Ecto neural progenitor cell (in vitro differentiated cells): ENCODE measurements around the gene FTO.

ENCODE experiments used
- DNase-seq: peaks from one replicate; pipeline ENCODE4 v3.0.0-alpha.2; 2018; ENCODE audit warnings: low spot score

The FTO gene

GRCh38 chr16:53937161-53937880, 233.4 kb downstream of the FTO start:
- DNase-seq, result peak; percentile 72

DNA sequence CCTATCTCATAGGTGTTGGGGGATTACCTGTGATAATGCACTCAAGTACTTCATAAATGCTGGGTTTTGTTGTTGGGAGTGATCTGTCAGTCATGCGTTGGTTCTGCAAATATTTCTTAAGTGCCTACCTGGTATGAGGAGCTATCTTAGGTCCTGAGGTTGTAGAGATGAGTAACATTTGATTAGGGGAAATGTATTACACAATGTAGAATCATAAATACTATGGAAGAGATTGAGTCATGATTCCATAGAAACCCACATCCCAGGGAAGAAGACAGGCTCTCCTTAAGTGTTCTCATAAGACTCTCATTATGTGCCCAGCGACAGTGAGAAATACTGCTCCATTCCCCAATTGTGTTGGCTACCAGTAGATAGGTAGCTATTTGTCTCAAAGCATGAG, 240.1 kb downstream of the FTO start:
- DNase-seq, result no peak

DNA sequence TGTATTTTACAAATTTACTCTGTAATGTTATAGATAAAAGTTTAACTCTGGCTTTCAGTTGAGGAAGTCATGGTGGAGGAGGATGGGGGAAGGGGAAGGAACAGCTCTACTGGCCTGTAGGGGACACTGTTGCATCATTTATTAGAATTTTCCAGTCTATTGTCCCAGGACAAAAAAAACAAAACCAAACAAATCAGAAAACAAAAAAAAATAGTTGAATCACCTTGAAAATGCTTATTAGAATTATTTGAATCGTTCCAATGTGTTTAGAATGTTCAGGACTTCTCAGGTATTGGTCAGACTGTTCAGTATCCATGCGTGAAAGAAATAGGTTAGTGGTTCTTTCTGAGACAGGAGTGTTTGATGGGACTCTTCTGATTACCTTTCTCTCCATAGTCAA, 242.0 kb downstream of the FTO start:
- DNase-seq, result no peak

DNA sequence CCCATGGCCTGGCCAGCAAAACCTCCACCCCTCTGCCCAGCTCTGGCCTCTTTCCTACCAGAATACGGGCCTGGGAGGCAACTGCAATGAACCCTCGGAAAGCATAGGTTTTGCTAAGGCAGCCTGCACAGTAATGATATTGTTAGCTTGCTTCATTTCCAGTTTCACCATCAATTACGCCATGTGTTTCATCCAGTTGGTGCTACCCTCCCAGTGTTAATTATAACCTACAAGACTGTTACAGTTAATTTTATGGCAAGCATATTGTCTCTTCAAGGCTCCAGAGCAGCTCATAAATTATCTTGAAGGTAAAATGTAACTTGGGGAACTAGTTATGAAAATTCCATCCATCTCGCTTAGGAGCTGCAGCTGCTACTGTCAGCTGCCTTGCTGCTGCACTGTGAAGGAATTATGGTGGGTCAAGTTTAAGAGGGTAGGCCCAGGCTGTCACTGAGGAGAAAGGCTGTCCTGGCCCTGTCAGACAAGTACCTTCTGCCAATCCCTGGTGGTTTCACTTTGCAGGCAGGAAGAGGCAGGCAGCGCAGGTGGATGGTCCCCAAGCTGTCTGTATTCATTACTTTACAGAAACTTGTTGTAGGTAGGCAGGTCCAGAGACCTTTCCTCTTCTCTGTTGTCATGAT, 242.9 kb downstream of the FTO start:
- no peak for DNase-seq

DNA sequence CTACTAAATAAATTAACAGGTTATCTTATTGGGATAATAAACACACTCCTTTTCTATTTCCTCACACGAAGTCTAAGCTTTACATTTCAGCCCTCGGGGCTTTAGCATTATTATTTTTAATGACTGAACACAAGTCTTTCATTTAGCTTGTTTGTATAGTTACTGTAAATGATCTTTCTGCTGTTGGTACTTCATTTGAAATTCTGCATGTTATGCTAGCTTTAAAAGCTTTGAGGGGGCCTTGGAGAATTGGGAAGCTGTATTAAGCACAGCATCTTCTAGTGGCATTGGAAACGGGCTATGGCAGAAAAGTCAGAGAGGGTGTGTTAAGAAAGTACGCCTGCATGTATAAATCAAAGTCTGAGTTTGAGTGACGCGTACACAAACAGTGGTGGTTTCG, 243.7 kb downstream of the FTO start:
- no peak for DNase-seq

DNA sequence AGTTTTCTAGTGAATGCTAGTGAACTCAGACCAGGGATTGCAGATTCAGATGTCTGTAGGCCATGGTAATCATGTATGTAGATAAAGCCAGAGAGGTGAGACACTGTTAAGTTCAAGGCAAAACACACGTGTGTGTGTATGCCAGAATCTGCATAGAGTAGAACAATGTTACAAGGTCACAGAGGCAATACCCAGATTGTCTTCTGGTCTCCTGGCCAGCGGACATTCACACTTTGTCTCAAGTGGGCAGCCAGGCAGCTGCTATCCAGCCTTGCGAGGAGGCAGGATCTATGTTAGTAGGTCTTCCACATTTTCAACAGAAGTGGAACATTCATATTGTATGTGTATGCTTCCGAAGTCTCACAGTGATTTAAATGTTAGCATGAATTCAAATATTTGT, 244.4 kb downstream of the FTO start:
- no peak for DNase-seq

DNA sequence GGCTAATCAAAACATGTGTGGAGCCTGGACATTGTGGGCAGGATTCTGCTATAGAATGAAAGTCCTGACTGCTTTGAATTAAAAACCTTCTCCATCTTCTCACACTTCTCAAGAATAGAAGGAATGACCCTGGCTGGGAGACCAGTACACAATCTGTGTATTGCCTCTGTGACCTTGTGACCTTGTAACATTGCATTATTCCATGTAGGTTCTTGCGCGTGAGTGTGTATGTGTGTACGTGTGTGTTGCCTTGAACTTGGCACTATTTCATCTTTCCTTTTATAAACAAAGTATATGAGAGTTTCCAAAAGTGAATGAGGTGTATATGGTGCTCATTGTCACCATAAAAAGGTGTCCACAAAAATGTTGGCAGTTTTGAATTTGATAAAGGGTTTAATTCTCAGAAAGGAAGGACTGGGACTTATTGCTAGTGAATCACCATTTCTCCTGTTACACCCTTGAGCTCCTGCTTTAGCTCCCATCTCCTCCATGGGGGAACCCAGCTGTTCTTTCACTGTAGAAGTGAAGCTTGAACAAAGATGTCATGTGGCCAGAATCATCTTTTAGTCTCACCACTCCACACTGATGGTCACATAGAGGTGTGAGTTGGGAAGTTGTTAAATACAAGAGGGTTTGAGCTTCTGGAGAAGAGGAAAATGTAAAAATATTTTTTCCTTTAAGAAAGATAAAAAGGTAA, 244.9 kb downstream of the FTO start:
- no peak for DNase-seq

GRCh38 chr16:53949715-53950410, 245.9 kb downstream of the FTO start:
- no peak for DNase-seq

GRCh38 chr16:53950677-53951076, 246.7 kb downstream of the FTO start:
- no peak for DNase-seq

GRCh38 chr16:53952215-53953208, 248.6 kb downstream of the FTO start:
- no peak for DNase-seq

DNA sequence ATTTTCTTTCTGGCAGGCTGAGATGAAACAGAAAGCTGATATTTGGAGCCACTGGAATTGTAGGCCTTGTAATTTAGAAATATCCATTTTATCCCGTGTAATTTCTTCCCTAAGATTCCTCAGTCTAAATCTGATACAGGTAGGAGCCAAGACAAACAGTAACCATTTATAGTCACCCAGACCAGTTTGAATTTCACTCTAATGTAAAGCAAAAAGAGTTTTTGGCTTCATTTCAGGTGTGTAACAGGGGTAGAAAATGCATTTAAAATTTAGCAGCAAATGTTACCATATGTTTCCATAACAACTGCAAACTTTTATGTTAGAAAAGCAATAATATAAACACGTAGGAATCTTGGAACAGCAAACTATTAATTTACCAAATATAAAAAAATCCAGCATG, 249.4 kb downstream of the FTO start:
- no peak for DNase-seq

DNA sequence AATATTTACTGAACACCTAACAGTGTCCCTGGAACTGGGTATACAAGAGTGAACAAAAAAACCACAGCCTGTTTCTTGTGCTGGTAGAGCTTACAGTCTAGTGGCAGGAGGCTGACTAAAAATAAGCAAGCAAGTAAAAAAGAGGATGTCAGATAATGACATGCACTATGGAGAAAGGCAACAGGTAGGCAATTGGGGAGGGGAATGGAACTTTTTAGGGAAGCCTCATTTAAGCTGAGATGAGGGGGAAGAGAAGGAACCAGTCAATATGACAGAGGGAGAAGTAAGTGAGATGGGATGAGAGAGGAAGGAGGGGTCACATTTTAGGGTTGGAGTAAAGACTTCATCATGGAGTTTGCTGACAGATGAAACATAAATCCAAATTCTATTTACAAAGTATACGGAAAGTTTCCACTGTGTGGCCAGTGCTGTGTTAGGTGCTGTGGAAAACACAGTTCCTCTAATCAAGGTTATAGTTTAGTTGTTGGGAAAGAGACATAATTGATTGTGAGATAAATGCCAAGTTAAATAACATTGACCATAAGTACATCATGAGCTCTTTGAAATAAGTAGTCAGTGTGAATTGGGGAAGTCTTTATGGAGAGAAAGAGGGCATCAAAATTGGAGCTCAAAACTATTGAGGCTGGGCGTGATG, 251.4 kb downstream of the FTO start:
- DNase-seq, result no peak

DNA sequence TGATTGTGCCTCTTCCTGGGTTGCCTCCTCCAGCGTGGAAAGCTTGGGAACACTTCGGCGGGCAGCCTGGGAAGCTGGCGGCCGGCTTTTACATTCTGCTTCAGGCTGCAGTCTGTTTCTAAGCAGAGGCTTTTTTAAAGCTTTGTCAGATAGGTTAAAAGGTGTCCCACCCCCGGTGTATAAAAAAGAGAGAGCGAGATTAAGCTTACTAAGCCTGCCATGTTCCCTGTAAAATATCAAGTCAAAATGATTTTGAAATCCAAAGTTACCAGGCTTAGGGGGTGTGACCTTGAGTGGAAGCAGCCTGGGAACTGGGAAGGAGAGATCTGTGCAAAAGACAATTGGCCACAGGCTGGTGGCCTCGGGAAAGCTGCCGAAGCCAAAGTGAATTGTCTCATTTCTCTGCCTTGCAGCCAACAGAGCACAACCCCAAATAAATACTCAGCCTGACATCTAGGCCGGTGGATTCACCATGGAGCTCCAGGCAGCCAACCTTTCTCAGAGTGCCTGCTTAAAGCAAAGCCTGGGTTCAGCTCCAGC, 254.5 kb downstream of the FTO start:
- no peak for DNase-seq

GRCh38 chr16:53960050-53960812, 256.3 kb downstream of the FTO start:
- DNase-seq, result no peak

- DNase-seq, result no peak
Measured at GRCh38 chr16:53960954-53961616, 257.1 kb downstream of the FTO start.

DNA sequence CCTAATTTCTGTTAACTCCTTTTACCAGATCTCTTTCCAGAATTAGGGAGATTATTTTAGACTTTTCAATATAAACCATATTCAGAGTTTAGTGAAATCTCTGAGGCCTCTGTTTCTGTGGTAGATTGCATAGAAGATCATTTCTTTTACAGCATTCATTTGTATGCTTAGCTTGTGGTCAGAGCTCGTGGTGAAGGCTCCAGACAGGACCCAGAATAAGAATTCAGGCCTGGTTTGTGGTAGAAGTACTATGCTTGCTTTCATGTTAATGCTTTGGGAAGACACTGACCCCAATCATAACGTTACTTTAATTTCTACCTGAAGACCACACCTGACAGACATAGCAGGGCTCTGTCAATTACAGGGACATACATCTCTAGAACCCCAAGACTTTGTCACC, 258.1 kb downstream of the FTO start:
- DNase-seq, result no peak

DNA sequence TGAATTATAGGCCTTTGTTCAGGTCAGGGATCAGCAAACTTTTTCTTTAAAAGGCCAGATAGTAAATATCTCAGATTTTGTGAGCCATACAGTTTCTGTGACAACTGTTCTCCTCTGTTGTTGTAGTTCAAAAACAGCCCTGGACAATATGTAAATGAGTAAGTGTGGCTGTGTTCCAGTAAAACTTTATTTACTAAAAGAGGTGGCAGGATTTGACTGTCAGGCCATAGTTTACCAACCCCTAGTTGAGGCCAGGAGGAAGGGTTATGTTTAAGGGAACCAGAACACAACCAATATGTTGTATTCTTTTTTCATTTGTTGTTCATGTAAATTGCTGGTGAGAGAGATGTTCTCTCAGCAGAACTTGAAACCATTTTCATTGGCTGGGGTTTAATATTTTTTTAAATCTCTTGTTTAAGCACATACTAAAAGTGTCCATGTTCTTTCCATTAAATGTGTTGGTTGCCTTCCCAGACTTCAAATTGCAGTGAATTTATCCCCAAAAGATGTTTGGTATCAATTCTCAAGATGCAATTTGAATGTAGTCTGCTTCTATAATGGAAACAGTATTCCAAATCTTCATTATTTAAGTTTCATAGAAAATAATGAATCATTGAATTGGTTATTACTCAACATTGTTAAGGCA, 260.3 kb downstream of the FTO start:
- DNase-seq, result no peak

DNA sequence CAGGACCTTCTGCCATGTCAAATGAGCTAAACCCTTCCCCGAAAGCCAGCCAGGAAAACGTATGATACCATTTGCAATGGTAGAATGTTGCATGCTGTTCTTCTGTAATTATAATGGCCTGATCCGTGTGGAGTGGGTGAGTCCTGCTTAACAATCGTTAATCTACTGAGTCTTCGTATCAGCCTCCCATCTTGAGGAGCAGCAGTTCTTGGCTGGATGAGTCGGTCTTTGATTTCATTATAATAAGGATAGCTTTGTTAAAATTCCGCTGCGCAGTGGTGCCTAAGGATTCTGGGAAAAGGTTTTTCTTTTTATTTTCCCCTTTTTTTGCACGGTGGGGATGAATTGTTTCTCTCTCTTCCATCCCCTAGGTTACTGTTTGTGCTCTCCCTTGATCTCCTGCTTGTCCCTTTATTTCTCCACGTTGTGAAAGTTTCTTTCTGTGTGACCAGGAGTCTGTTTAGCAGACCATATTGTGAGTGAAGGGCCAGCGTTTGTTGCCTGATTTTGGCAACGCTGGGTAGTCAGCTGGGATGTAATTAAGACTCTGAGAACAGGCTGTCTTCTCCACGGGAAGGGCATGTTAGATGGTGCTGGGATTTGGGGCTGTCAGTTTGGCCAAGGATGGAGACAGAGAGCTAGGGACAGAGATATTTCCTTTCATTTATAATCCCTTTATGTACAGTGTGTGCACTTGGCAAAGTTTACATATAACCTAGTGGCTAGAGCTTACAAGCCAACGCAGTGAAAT, 263.0 kb downstream of the FTO start:
- DNase-seq, result no peak
